ENCODE results near the gene SERGEF. TPM values are rescaled to one million over a fixed set of nuclear protein-coding genes. Genes with fewer than 3 reads are reported as not detected.

Gene SERGEF
- total and polyA plus RNA-seq, 2 donors from 2014 or later, result 33.2 to 63.0 TPM

DNA sequence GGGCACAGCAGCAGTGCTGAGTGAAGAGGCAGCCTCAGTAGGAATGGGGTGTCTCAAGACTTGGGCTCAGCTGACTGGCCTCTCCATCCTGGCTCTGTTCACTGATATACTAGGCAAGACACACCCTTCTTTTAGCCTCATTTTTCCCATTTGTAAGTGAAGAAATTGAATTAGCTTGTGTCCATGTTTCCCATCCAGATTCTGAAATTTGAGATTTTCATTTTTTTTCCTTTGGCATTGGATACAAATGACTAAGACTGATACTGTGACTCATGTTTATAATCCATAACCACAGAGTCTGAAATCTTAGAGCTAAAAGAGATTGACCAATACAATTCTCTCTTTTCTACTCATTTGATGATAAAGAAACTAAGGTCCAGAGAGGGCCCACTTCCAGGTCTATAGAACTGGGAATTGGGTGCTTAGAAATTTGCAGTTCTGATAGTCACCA lies 167.4 kb downstream of the SERGEF start:
- Histone ChIP-seq H3K36me3 (ENCODE audit: control insufficient read depth in 2 of 3, insufficient read depth in 3 of 3, low read length in 3 of 3) (no peaks in the 10 kb centered on the region), H3K27ac (ENCODE audit: low read depth in 2 of 2, low read length in 2 of 2) (no peak overlapping the region), H3K9ac (ENCODE audit: low read length in 3 of 3) (no peak overlapping the region), H3K4me3 (ENCODE audit: low read length in 3 of 3) (no peak overlapping the region), H3K4me1 (ENCODE audit: control insufficient read depth in 2 of 3, insufficient read depth in 2 of 3, low read depth in 1 of 3, low read length in 3 of 3) (no peaks in the 10 kb centered on the region), H3K9me3 (ENCODE audit: control insufficient read depth in 2 of 3, insufficient read depth in 1 of 3, low read length in 3 of 3) (no peaks in the 10 kb centered on the region), H3K27me3 (ENCODE audit: control insufficient read depth, insufficient read depth, low read length) (no peaks in the 10 kb centered on the region)
- no peak for FAIRE-seq
- no peak for DNase-seq
- TF ChIP-seq, protein P1, sequence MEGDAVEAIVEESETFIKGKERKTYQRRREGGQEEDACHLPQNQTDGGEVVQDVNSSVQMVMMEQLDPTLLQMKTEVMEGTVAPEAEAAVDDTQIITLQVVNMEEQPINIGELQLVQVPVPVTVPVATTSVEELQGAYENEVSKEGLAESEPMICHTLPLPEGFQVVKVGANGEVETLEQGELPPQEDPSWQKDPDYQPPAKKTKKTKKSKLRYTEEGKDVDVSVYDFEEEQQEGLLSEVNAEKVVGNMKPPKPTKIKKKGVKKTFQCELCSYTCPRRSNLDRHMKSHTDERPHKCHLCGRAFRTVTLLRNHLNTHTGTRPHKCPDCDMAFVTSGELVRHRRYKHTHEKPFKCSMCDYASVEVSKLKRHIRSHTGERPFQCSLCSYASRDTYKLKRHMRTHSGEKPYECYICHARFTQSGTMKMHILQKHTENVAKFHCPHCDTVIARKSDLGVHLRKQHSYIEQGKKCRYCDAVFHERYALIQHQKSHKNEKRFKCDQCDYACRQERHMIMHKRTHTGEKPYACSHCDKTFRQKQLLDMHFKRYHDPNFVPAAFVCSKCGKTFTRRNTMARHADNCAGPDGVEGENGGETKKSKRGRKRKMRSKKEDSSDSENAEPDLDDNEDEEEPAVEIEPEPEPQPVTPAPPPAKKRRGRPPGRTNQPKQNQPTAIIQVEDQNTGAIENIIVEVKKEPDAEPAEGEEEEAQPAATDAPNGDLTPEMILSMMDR (IDR thresholded peaks at IDR 0.05; ENCODE audit: borderline replicate concordance, extremely low read depth, insufficient read depth), result no peak
- intact Hi-C loops (cut with DNase I), result no loop called here

DNA sequence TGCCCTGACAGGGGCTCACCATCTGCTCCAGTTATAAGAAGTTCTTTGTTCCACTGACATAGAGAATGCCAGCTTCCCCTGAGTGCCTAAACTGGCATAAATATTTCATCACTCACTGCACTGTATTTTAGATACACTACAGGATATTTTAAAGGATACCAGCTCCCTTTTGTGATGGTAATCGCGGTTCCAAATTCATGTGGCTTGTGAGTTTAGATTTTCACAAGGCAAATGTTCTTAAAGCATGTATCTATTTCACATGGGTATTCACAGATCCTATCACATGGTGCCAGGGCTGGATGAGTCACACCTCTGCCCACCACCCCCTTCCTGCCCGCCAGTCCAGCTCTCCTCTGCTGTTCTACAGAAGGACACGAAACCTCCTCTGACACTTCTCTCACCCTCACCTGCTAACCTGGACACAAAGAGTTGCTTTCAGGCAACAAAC lies 172.7 kb downstream of the SERGEF start:
- FAIRE-seq, result no peak
- TF ChIP-seq, protein P1 (IDR thresholded peaks at IDR 0.05; ENCODE audit: borderline replicate concordance, extremely low read depth, insufficient read depth), result no peak

DNA sequence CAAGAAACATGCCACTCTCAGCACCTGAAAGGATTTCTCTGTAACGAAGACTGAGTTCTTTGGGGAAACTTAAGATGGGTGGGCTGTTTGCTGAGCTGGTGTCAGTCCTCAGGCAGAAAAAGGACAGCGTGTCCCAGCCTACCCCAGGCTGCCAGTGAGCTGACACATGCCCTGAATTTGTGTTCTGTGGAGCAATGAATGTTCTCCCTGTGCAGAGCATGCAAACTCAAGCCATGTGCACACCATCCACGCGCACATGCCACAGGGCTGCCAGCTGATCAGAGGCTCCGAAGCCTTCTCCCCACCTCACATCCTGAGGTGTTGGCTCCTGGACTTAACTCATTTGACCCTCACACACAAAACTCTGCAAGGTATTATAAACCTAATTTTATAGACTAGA lies 173.4 kb downstream of the SERGEF start:
- H3K4me3 ChIP-seq (ENCODE audit: low read length in 3 of 3), result no peak overlapping the region
- DNase-seq (no peak), FAIRE-seq (no peak)
- no peaks in the 10 kb centered on the region for H3K9me3 ChIP-seq (ENCODE audit: control insufficient read depth in 2 of 3, insufficient read depth in 1 of 3, low read length in 3 of 3)
- intact Hi-C loops (cut with DNase I), result no loop called here
- H3K27me3 ChIP-seq (ENCODE audit: control insufficient read depth, insufficient read depth, low read length), result no peaks in the 10 kb centered on the region
- TF ChIP-seq, protein P1 (IDR thresholded peaks at IDR 0.05; ENCODE audit: borderline replicate concordance, extremely low read depth, insufficient read depth), result no peak
- no peaks in the 10 kb centered on the region for H3K36me3 ChIP-seq (ENCODE audit: control insufficient read depth in 2 of 3, insufficient read depth in 3 of 3, low read length in 3 of 3)
- H3K4me1 ChIP-seq (ENCODE audit: control insufficient read depth in 2 of 3, insufficient read depth in 2 of 3, low read depth in 1 of 3, low read length in 3 of 3), result no peaks in the 10 kb centered on the region
- H3K27ac ChIP-seq (ENCODE audit: low read depth in 2 of 2, low read length in 2 of 2), result no peak overlapping the region
- no peak overlapping the region for H3K9ac ChIP-seq (ENCODE audit: low read length in 3 of 3)

More for the DNA sequence above, 172.7 kb downstream of the SERGEF start:
- intact Hi-C loops (cut with DNase I), result no loop called here
- no peak overlapping the region for H3K4me3 ChIP-seq (ENCODE audit: low read length in 3 of 3)
- no peak overlapping the region for H3K27ac ChIP-seq (ENCODE audit: low read depth in 2 of 2, low read length in 2 of 2)
- no peak overlapping the region for H3K9ac ChIP-seq (ENCODE audit: low read length in 3 of 3)
- no peaks in the 10 kb centered on the region for H3K36me3 ChIP-seq (ENCODE audit: control insufficient read depth in 2 of 3, insufficient read depth in 3 of 3, low read length in 3 of 3)
- no peaks in the 10 kb centered on the region for H3K4me1 ChIP-seq (ENCODE audit: control insufficient read depth in 2 of 3, insufficient read depth in 2 of 3, low read depth in 1 of 3, low read length in 3 of 3)
- H3K27me3 ChIP-seq (ENCODE audit: control insufficient read depth, insufficient read depth, low read length), result no peaks in the 10 kb centered on the region
- DNase-seq, result no peak
- H3K9me3 ChIP-seq (ENCODE audit: control insufficient read depth in 2 of 3, insufficient read depth in 1 of 3, low read length in 3 of 3), result no peaks in the 10 kb centered on the region

DNA sequence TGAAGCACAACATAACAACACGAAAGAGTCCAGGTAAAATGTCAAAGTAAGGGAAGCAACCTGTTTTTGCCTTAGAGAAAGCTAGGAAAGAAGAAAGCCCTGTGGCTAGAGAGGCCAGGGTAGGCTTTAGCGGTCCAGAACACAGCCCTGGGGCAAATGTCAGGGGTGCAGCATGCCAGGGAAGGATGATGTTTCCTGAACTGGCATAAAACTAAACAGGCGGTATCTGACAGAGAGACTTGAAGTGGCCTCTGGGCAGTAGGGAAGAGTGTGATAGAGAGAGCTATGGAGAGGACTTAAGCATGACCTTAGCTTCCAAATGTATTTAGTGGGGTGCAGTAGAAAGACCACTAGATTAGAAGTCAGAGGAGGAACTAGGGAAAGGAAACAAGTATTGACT lies 174.7 kb downstream of the SERGEF start:
- Histone ChIP-seq H3K27ac (ENCODE audit: low read depth in 2 of 2, low read length in 2 of 2) (no peak overlapping the region), H3K9ac (ENCODE audit: low read length in 3 of 3) (no peak overlapping the region), H3K9me3 (ENCODE audit: control insufficient read depth in 2 of 3, insufficient read depth in 1 of 3, low read length in 3 of 3) (no peaks in the 10 kb centered on the region), H3K4me1 (ENCODE audit: control insufficient read depth in 2 of 3, insufficient read depth in 2 of 3, low read depth in 1 of 3, low read length in 3 of 3) (no peaks in the 10 kb centered on the region), H3K36me3 (ENCODE audit: control insufficient read depth in 2 of 3, insufficient read depth in 3 of 3, low read length in 3 of 3) (no peaks in the 10 kb centered on the region), H3K4me3 (ENCODE audit: low read length in 3 of 3) (no peak overlapping the region), H3K27me3 (ENCODE audit: control insufficient read depth, insufficient read depth, low read length) (no peaks in the 10 kb centered on the region)
- intact Hi-C loops (cut with DNase I), result no loop called here
- no peak for FAIRE-seq
- no peak for DNase-seq
- TF ChIP-seq, protein P1 (IDR thresholded peaks at IDR 0.05; ENCODE audit: borderline replicate concordance, extremely low read depth, insufficient read depth), result no peak

All from kidney (tissue), 14 donors.